Activated CD4-positive, CD25-positive, alpha-beta regulatory T cell (primary cell): ENCODE measurements around the gene CBLC.
"Not testable (repeated sequence)": the region's sequence is repeated elsewhere in the genome, so short reads cannot be mapped to it uniquely, and the experiment has no call there.

Experiments
- DNase-seq, 4 experiments: peaks; one replicate each; lab custom pipeline; 2025; lab: John Stamatoyannopoulos, UW

CBLC gene

DNA sequence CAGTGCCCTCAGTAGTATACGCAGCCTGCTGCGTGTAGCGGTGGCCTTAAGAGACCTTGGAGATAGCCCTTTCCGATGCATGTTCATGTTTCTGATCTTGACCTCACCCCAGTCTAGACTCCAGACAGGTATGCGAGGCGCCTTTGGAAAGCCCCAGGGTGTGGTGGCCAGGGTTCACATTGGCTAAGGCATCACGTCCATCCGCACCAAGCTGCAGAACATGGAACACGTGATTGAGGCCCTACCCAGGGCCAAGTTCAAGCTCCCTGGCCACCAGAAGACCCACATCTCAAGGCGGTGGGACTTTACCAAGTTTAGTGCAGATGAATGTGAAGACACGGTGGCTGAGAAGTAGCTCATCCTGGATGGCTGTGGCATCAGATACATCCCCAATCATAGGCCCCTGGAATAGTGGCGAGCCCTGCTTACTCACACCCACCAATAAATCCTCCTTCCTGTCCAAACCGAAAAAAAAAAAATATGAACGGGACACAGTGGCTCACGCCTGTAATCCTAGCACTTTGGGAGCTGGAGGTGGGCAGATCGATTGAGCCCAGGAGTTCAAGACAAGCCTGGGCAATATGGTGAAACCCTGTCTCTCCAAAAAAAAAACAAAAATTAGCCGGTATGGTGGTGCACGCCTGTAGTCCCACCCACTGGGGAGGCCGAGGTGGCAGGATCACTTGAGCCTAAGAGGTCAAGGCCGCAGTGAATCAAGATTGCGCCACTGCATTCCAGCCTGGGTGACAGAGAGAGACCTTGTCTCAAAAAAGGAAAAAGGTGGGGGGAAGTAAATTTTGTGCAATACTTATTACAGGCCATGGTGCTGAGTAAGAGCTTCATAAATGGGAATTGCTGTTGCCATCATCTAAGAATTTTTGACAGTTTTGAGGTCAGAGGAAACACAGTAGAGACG lies 12.4 kb upstream of the CBLC start:
- no peak for DNase-seq

DNA sequence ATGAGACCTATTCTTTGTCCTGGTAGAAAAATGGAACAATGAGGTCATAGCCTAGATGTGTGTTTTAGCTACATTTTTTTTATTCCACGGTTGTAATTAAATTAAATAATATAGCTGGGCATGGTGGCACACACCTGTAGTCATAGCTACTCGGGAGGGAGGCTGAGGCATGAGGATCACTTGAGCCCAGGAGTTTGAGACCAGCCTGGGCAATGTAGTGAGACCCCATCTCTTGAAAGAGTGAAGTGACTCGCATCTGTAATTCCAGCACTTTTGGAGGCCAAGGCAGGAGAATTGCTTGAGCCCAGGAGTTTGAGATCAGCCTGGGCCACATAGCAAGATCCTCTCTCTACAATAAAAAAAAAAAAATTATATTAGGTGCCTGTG lies 11.7 kb upstream of the CBLC start:
- DNase-seq, result no peak

DNA sequence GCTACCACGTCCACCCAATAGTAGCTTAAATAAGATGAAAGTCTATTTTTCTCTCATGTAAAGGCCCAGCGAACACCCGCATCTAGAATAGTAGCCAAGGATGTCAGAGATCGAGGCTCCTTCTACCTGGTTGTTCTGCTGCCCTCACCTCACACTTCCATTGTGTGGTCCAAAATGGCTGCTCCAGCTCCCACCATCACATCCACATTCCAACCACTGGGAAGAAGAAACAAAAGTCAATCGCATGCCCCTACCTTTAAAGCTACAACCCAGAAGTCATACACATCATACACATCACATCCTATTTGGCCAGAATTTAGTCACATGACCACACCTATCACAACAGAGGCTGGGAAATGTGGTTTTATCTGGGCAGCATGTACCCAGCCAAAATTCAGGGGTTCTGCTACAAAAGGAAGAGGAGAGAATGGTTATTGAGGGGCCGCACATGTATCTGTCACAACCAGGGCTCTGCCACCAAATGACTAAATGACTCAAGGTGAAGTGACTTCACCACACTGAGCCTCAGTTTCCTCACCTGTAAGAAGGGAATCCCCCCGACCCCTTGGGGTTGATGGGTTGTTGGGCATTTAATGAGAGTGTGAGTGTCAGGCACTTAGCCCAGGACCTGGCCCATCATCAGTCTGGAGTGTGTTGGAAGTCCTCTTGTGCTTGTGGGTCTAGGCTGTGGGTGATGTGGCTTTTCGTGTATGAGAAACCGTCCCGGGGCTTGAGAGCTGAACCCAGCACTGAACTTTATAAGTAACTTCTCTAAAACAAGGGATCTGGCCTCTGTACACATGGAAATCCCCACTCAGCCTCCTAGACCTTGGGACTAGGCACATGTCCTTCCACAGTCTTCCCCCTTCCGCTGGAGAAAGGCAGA lies 10.2 kb upstream of the CBLC start:
- no peak for DNase-seq

DNA sequence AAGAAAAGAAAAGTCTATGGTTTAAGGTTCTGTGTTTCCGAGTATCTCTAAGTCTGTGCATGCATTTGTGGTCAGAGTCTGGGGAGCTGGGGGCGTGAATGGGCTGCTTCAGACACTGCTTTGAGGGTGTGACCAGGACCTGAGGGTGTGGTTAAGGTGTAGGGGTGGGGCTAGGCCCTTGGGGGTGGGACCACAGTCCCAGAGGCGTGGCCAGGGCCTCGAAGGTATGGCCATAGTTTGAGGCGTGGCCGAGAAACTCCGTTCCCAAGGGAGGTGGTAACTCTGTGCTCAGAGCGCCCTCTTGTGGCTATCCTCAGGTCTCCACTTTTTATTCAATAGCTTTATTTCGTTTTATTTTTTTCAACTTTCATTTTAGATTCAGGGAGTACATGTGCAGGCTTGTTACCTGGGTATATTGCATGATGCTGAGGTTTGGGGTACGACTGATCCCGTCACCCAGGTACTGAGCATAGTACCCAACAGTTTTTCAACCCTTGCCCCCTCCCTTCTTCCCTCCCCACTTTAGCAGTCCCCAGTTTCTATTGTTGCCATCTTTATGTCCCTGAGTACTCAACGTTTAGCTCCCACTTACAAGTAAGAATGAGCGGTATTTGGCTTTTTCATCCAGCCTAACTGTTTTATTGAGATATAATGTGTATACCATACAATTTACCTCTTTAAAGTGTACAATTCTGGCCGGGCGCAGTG lies 7.0 kb upstream of the CBLC start:
- peak; percentile 94 to 98 (median 94) for DNase-seq

DNA sequence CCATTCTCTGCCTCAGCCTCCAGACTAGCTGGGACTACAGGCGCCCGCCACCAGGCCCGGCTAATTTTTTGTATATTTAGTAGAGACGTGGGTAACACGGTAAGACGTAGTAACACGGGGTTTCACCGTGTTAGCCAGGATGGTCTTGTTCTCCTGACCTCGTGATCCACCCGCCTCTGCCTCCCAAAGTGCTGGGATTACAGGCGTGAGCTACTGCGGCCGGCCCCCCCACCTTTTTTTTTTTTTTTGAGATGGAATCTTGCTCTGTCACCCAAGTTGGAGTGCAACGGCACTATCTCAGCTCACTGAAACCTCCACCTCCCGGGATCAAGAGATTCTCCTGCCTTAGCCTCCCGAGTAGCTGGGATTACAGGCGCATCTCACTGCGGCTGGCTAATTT lies 5.5 kb upstream of the CBLC start:
- DNase-seq, result not testable (repeated sequence)

DNA sequence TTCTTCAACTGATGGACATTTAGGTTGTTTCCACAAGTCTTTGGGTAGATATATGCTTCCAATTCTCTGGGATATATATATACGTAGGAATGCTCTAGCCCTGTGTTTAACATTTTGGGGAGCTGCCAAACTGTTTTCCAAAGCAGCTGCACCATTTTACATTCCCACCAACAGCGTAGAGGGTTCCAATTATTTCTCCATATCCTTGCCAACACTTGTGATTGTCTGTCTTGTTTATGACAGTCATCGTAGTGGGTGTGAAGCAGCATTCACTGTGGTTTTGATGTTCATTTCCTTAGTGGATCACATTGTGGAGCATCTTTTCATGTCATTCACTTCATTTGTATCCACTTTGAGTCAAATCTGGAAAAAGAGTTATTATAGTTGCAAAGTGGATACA lies 4.7 kb upstream of the CBLC start:
- DNase-seq, result no peak

DNA sequence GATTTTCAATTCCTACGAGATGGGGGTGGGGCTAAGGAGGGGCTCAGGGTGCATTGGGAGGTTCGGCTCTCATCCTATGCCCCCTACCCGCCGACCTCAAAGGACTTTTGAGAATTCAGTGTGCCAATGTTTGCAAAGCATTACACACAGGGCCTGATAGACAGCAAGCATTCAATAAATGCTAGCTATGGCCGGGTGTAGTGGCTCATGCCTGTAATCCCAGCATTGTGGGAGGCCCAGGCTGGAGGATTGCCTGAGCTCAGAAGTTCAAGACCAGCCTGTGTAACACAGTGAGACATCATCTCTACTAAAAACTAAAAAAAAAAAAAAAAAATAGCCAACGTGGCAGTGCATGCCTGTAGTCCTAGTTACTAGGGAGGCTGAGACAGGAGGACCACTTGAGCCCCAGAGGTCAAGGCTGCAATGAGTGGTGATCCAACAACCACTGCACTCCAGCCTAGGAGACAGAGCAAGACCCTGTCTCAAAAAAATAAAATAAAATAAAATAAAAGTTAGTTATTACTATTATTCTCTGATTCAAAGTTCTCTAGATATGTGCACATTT lies 1.9 kb upstream of the CBLC start:
- no peak for DNase-seq

DNA sequence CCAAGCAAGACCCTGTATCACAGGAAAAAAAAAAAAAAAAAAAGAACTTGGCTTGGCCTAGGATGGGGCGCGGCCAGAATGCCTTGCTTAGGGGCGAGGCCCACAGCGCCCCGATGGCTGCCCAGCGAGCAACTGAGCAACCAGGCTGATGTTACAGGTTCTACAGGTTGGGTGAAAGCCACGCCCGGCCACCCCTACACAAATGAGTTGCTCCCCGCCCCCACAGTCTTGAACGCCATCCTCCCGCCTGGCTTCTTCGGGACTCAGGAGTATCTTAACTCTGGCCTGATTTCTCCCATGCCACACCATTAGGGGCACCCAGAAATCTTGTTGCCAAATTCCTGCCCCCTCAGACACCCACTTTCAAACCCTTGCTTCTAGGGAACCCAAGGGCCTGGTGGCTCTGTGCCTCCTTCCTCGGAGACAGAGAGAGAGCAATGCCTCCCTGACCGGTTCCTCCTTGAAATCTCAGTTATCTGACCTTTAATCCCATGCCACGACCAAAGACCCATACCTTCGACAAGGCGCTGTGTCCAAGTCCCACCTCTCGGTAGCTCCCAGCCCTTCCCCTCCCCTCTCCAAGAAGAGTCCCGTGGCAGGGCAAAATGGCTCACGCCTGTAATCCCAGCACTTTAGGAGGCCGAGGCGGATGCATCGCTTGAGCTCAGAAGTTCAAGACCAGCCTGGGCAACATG lies 1.1 kb upstream of the CBLC start:
- DNase-seq, result no peak

DNA sequence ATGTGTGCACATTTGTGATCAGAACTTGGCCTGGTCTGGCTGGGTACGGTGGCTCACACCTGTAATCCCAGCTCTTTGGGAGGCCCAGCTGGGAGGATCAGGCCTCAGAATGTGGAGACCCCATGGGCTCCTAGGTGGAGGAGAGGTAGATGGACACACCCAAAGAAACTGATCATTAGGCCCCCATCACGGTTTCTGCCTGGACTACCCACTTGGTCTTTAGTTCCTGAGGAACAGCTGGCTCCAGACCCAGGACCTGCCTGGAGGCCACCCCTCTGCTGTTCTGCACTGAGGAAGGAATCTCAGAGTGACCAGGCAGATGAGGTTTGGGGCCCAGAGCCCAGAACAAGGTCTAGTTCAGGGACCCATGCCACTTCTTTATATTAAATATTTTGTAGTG lies 1.5 kb downstream of the CBLC start:
- DNase-seq, result no peak

DNA sequence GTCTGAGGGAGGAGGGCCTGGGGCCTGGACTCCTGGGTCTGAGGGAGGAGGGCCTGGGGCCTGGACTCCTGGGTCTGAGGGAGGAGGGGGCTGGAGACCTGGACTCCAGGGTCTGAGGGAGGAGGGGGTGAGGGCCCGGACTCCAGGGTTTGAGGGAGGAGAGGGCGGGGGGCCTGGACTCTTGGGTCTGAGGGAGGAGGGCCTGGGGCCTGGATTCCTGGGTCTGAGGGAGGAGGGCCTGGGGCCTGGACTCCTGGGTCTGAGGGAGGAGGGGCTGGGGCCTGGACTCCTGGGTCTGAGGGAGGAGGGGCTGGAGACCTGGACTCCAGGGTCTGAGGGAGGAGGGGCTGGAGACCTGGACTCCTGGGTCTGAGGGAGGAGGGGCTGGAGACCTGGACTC lies 4.0 kb downstream of the CBLC start:
- DNase-seq, result not testable (repeated sequence)

DNA sequence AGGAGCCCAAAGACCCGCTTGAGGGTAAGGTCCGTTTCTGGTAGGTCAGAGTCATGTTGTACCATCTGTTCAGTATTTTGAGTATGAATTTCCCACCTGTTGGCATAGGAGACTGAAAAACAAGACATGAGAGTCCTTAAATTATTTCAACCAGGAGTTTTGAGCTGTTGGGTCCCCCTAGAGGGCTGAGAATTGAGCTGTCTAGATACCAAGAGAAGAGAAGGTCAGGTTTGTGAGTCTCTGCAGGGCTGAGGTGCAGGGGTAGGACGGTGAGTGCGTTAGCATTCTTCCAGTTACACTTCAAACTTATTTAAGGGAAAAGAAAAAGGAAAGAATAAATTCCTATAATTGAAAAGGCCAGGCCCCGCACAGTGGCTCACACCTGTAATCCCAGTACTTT lies 5.0 kb downstream of the CBLC start:
- DNase-seq, result no peak

DNA sequence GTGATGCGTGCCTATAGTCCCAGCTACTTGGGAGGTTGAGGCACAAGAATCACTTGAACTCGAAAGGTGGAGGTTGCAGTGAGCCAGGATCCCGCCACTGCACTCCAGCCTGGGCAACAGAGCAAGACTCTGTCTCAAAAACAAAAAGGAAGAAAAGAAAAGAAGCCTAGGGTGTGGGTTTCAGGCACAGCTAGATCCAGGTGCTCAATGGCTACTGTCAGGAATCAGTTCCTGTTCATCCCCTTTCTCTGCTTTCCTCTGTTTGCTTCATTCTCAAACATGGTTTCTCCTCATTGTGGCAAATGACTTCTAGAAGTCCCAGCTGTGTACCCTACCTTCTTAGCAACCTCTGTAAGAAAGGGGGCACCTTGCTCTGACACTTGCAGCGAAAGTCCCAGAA lies 5.9 kb downstream of the CBLC start:
- DNase-seq, result no peak

DNA sequence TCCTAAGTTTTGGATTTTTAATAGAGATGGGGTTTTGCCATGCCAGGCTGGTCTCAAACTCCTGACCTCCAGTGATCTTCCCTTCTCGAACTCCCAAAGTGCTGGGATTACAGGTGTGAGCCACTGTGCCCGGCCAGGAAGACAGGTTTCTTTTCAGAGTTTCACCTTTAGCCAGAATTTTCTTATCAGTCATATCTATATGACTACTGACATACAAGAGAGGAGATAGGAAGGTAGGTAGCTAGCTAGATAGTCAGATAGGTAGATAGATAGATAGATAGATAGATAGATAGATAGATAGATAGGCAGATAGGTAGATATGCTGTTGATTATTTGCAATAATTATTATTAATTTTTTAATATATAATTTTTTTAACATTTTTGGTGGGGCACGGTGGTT lies 7.6 kb downstream of the CBLC start:
- no peak for DNase-seq

DNA sequence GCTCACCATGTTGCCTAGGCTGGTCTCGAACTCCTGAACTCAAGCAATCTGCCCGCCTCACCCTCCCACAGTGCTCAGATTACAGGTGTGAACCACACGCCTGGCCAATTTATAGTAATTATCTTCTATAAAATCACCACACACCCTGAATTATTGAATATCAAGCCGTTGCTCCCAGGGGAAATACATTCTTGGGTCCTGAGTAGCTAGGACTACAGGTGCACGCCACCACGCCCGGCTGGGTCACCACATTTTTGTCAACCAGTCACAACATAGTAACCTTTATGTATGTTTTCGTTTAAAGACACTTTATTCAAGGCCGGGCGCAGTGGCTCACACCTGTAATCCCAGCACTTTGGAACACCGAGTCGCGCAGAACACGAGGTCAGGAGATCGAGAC lies 8.3 kb downstream of the CBLC start:
- DNase-seq, result no peak

DNA sequence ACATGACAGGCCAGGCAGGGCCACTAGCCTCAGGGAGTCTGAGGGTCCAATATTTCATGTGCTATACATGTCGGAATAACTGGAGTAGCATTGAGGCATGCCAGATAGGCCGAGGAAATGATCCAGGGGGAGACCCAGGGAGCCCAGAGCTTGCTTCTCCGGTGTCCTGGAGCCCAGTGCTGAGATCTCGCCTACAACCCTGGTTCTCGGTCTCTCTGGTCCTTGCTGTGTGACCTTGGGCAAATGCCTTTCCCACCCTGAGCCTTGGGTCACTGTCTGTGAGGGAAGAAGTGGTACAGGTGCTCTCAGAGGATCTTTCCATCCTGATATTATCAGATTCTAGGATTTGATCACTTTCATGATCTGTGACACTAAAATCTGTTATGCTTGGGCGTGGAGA lies 11.3 kb downstream of the CBLC start:
- DNase-seq, result no peak

DNA sequence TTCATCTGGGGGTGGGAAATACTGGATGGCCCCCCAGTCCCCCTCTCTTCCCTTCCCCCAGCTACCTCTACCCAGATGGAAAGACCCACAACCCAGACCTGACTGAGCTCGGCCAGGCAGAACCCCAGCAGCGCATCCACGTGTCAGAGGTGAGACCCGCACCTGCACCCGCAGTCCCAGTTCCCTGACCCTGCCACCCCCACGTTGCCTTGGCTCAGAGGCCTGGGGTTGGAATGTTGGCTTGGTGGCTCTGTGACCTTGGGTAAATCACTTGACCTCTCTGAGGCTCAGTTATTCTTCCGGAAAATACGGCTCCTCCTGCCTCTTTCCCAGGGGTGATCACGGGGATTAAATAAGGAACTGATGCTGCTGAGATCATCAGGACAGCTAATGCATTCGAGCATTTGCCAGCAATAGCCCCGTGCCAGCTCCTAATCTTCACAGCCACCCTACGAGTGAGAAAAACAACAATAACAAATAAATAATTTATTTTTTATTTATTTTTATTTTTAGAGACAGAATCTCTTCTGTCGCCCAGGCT lies 12.3 kb downstream of the CBLC start:
- DNase-seq, result peak in 1 of 4 experiments; percentile 6

DNA sequence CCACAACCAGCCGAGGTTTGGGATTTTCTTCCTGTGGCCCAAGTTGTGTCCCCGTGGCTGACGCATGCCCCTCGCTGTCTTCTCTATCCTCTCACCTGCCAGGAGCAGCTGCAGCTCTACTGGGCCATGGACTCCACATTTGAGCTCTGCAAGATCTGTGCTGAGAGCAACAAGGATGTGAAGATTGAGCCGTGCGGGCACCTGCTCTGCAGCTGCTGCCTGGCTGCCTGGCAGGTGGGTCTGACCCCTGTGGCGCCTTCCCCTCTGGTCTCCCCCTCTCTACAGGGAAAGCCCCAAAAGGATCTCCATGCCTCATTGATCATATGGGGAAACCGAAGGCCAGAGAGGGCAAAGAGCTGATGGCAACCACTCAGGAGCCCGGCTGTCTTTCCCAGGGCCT lies 14.6 kb downstream of the CBLC start:
- no peak for DNase-seq

DNA sequence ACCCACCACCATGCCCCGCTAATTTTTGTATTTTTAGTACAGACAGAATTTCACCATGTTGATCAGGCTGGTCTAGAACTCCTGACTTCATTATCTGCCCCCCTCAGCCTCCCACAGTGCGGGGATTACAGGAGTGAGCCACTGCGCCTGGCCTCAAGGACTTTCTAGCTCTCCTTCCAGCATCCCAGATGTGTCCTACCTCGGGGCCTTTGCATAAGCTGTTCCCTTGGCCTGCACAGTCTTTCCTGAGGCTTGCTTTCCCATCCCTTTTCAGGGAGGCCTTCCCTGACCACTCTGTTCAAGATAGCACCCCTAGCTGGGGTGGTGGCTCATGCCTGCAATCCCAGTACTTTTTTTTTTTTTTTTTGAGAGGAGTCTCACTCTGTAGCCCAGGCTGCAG lies 16.9 kb downstream of the CBLC start:
- no peak for DNase-seq

DNA sequence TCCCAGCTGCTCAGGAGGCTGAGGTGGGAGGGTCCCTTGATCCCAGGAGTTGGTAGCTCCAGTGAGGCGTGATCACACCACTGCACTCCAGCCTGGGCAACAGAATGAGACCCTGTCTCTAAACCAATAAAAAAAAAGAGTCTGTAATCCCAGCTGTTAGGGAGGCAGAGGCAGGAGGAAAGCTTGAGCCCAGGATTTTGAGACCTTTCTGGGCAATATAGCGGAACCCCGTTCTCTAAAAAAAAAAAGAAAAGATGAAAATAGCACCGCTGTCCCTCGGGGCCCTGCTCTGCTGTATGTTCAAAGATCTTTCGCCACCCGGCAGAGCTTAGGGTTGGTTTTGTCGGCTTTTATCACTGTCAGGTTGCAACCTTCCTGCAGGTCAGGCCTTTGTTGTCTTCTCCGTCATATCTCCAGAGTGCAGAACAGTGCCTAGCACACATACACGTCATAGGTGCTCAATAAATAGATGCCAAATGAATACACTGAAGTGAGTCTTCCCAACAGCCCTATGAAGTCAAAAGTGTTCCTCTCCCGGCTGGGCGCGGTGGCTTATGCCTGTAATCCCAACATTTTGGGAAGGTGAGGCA lies 17.8 kb downstream of the CBLC start:
- DNase-seq, result no peak

DNA sequence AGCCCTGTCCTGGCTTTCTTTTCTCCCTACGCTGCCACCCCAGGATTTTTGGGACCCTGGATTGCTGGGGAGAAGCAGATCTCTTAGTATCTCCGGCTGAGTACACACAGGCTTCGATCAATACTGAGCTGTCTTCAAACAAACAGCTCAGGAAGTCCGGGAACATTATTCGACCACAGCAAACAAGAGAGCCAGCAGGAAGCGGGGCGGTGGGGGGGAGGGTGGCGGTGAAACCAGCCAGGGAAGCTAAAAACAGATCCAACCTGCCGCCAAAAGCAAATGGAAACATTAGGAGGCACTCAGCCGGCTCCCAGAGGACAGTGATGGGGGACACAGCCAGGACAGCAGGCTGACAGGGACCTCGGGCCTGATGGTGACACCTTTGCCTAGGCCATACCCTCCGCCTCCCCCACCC lies 19.0 kb downstream of the CBLC start:
- no peak for DNase-seq
